Measurements from ENCODE around the gene EXOC6B.

EXOC6B gene

GRCh38 chr2:72793798-72794440, 31.9 kb downstream of the EXOC6B start:
- no peaks in the 10 kb centered on the region for H3K36me3 ChIP-seq (ENCODE audit: insufficient read depth, low read length)
- peak overlapping the region; percentile 60 for H3K27ac ChIP-seq (ENCODE audit: low read depth, low read length)
- H3K79me2 ChIP-seq (ENCODE audit: control insufficient read depth, insufficient read depth, low read length, unreplicated experiment) = peaks cover 6% of the 10 kb centered on the region
- H3K4me1 ChIP-seq (ENCODE audit: control insufficient read depth, insufficient read depth, low read length, unreplicated experiment) = peaks cover 22% of the 10 kb centered on the region
- no peak overlapping the region for H2AFZ ChIP-seq (ENCODE audit: low read length, unreplicated experiment)
- H3K4me3 ChIP-seq (ENCODE audit: low read depth, low read length) = no peak overlapping the region
- H3K27me3 ChIP-seq (ENCODE audit: insufficient read depth, low read length) = no peaks in the 10 kb centered on the region

- Histone ChIP-seq H2AFZ (ENCODE audit: low read length, unreplicated experiment) (no peak overlapping the region), H3K36me3 (ENCODE audit: insufficient read depth, low read length) (no peaks in the 10 kb centered on the region), H3K27ac (ENCODE audit: low read depth, low read length) (no peak overlapping the region), H3K79me2 (ENCODE audit: control insufficient read depth, insufficient read depth, low read length, unreplicated experiment) (peaks cover 6% of the 10 kb centered on the region), H3K4me1 (ENCODE audit: control insufficient read depth, insufficient read depth, low read length, unreplicated experiment) (peaks cover 14% of the 10 kb centered on the region), H3K27me3 (ENCODE audit: insufficient read depth, low read length) (no peaks in the 10 kb centered on the region), H3K4me3 (ENCODE audit: low read depth, low read length) (no peak overlapping the region)
These were observed 36.6 kb downstream of the EXOC6B start for GRCh38 chr2:72789241-72789640.

- no peak overlapping the region for H3K4me3 ChIP-seq (ENCODE audit: low read depth, low read length)
- H3K79me2 ChIP-seq (ENCODE audit: control insufficient read depth, insufficient read depth, low read length, unreplicated experiment) = peaks cover 6% of the 10 kb centered on the region
- H3K27me3 ChIP-seq (ENCODE audit: insufficient read depth, low read length) = no peaks in the 10 kb centered on the region
- no peaks in the 10 kb centered on the region for H3K36me3 ChIP-seq (ENCODE audit: insufficient read depth, low read length)
- H3K4me1 ChIP-seq (ENCODE audit: control insufficient read depth, insufficient read depth, low read length, unreplicated experiment) = peaks cover 9% of the 10 kb centered on the region
- no peak overlapping the region for H2AFZ ChIP-seq (ENCODE audit: low read length, unreplicated experiment)
- H3K27ac ChIP-seq (ENCODE audit: low read depth, low read length) = no peak overlapping the region
These were observed 37.1 kb downstream of the EXOC6B start for GRCh38 chr2:72788756-72789155.

GRCh38 chr2:72785517-72785916, 40.3 kb downstream of the EXOC6B start:
- Histone ChIP-seq H3K79me2 (ENCODE audit: control insufficient read depth, insufficient read depth, low read length, unreplicated experiment) (no peaks in the 10 kb centered on the region), H2AFZ (ENCODE audit: low read length, unreplicated experiment) (no peak overlapping the region), H3K4me1 (ENCODE audit: control insufficient read depth, insufficient read depth, low read length, unreplicated experiment) (peaks cover 17% of the 10 kb centered on the region), H3K27me3 (ENCODE audit: insufficient read depth, low read length) (no peaks in the 10 kb centered on the region), H3K4me3 (ENCODE audit: low read depth, low read length) (no peak overlapping the region), H3K36me3 (ENCODE audit: insufficient read depth, low read length) (no peaks in the 10 kb centered on the region), H3K27ac (ENCODE audit: low read depth, low read length) (no peak overlapping the region)

- peaks cover 3% of the 10 kb centered on the region for H3K79me2 ChIP-seq (ENCODE audit: control insufficient read depth, insufficient read depth, low read length, unreplicated experiment)
- no peak overlapping the region for H2AFZ ChIP-seq (ENCODE audit: low read length, unreplicated experiment)
- H3K36me3 ChIP-seq (ENCODE audit: insufficient read depth, low read length) = no peaks in the 10 kb centered on the region
- H3K27me3 ChIP-seq (ENCODE audit: insufficient read depth, low read length) = no peaks in the 10 kb centered on the region
- H3K27ac ChIP-seq (ENCODE audit: low read depth, low read length) = no peak overlapping the region
- no peak overlapping the region for H3K4me3 ChIP-seq (ENCODE audit: low read depth, low read length)
- peaks cover 27% of the 10 kb centered on the region for H3K4me1 ChIP-seq (ENCODE audit: control insufficient read depth, insufficient read depth, low read length, unreplicated experiment)
These were observed 43.3 kb downstream of the EXOC6B start for GRCh38 chr2:72782520-72782919.

GRCh38 chr2:72781480-72781879, 44.4 kb downstream of the EXOC6B start:
- Histone ChIP-seq H3K79me2 (ENCODE audit: control insufficient read depth, insufficient read depth, low read length, unreplicated experiment) (peaks cover 3% of the 10 kb centered on the region), H3K4me3 (ENCODE audit: low read depth, low read length) (no peak overlapping the region), H3K27ac (ENCODE audit: low read depth, low read length) (no peak overlapping the region), H2AFZ (ENCODE audit: low read length, unreplicated experiment) (no peak overlapping the region), H3K27me3 (ENCODE audit: insufficient read depth, low read length) (no peaks in the 10 kb centered on the region), H3K36me3 (ENCODE audit: insufficient read depth, low read length) (no peaks in the 10 kb centered on the region), H3K4me1 (ENCODE audit: control insufficient read depth, insufficient read depth, low read length, unreplicated experiment) (peaks cover 27% of the 10 kb centered on the region)

- Histone ChIP-seq H3K4me3 (ENCODE audit: low read depth, low read length) (no peak overlapping the region), H3K79me2 (ENCODE audit: control insufficient read depth, insufficient read depth, low read length, unreplicated experiment) (peaks cover 3% of the 10 kb centered on the region), H3K36me3 (ENCODE audit: insufficient read depth, low read length) (no peaks in the 10 kb centered on the region), H3K4me1 (ENCODE audit: control insufficient read depth, insufficient read depth, low read length, unreplicated experiment) (peaks cover 27% of the 10 kb centered on the region), H3K27ac (ENCODE audit: low read depth, low read length) (no peak overlapping the region), H2AFZ (ENCODE audit: low read length, unreplicated experiment) (no peak overlapping the region), H3K27me3 (ENCODE audit: insufficient read depth, low read length) (no peaks in the 10 kb centered on the region)
These were observed 45.4 kb downstream of the EXOC6B start for GRCh38 chr2:72780477-72780876.

- no peaks in the 10 kb centered on the region for H3K36me3 ChIP-seq (ENCODE audit: insufficient read depth, low read length)
- H3K27me3 ChIP-seq (ENCODE audit: insufficient read depth, low read length) = no peaks in the 10 kb centered on the region
- H2AFZ ChIP-seq (ENCODE audit: low read length, unreplicated experiment) = no peak overlapping the region
- no peak overlapping the region for H3K27ac ChIP-seq (ENCODE audit: low read depth, low read length)
- H3K4me3 ChIP-seq (ENCODE audit: low read depth, low read length) = no peak overlapping the region
- peaks cover 27% of the 10 kb centered on the region for H3K4me1 ChIP-seq (ENCODE audit: control insufficient read depth, insufficient read depth, low read length, unreplicated experiment)
- H3K79me2 ChIP-seq (ENCODE audit: control insufficient read depth, insufficient read depth, low read length, unreplicated experiment) = peaks cover 3% of the 10 kb centered on the region
These were observed 46.3 kb downstream of the EXOC6B start for GRCh38 chr2:72779495-72779894.

- Histone ChIP-seq H2AFZ (ENCODE audit: low read length, unreplicated experiment) (no peak overlapping the region), H3K4me3 (ENCODE audit: low read depth, low read length) (no peak overlapping the region), H3K79me2 (ENCODE audit: control insufficient read depth, insufficient read depth, low read length, unreplicated experiment) (peaks cover 3% of the 10 kb centered on the region), H3K36me3 (ENCODE audit: insufficient read depth, low read length) (no peaks in the 10 kb centered on the region), H3K27ac (ENCODE audit: low read depth, low read length) (peak overlapping the region; percentile 41), H3K27me3 (ENCODE audit: insufficient read depth, low read length) (no peaks in the 10 kb centered on the region), H3K4me1 (ENCODE audit: control insufficient read depth, insufficient read depth, low read length, unreplicated experiment) (peaks cover 27% of the 10 kb centered on the region)
These were observed 47.4 kb downstream of the EXOC6B start for GRCh38 chr2:72778410-72778809.

GRCh38 chr2:72770879-72771461, 54.9 kb downstream of the EXOC6B start:
- Histone ChIP-seq H3K4me1 (ENCODE audit: control insufficient read depth, insufficient read depth, low read length, unreplicated experiment) (no peaks in the 10 kb centered on the region), H3K79me2 (ENCODE audit: control insufficient read depth, insufficient read depth, low read length, unreplicated experiment) (no peaks in the 10 kb centered on the region), H3K27ac (ENCODE audit: low read depth, low read length) (no peak overlapping the region), H2AFZ (ENCODE audit: low read length, unreplicated experiment) (no peak overlapping the region), H3K4me3 (ENCODE audit: low read depth, low read length) (no peak overlapping the region), H3K27me3 (ENCODE audit: insufficient read depth, low read length) (no peaks in the 10 kb centered on the region), H3K36me3 (ENCODE audit: insufficient read depth, low read length) (no peaks in the 10 kb centered on the region)

GRCh38 chr2:72765997-72766609, 59.7 kb downstream of the EXOC6B start:
- H3K4me1 ChIP-seq (ENCODE audit: control insufficient read depth, insufficient read depth, low read length, unreplicated experiment) = no peaks in the 10 kb centered on the region
- H3K79me2 ChIP-seq (ENCODE audit: control insufficient read depth, insufficient read depth, low read length, unreplicated experiment) = no peaks in the 10 kb centered on the region
- no peak overlapping the region for H3K4me3 ChIP-seq (ENCODE audit: low read depth, low read length)
- no peak overlapping the region for H2AFZ ChIP-seq (ENCODE audit: low read length, unreplicated experiment)
- H3K27me3 ChIP-seq (ENCODE audit: insufficient read depth, low read length) = no peaks in the 10 kb centered on the region
- H3K36me3 ChIP-seq (ENCODE audit: insufficient read depth, low read length) = peaks cover 6% of the 10 kb centered on the region
- H3K27ac ChIP-seq (ENCODE audit: low read depth, low read length) = no peak overlapping the region
